ENCODE results near the gene SSBP3.

SSBP3 gene

DNA sequence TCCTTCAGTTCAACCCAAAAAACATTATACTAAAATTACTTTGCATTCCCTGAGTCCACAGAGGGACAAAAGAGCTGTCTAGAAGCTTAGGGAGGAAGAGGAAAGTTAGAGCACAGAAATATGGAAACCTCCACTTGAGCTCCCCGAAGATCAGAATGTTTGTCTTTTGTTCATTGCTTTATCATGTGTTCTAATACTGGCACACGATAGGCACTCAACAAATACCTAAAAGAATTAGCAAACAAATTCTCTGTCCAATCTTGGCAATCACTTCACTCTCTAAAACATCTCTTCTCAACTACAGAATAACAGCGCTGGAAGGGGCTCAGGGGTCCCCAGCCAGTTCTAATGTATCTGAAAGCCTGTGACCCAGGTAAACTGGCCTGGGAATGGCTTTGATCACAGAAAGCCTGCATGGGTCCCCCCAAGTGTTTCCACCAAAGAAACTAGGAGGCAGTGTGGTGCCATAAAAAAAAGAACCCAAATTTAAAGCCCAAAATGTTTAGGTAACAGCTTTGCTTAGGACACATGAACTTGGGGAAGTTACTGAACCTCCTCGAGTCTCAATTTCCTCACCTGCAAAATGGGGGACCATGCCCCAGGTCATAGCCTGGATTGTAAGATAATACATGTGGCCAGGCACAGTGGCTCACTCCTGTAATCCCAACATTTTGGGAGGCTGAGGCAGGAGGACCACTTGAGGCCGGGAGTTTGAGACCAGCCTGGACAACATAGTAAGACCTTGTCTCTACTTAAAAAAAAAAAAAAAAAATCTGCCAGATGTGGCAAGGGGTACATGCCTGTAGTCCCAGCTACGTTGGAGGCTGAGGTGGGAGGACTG lies 45.8 kb downstream of the SSBP3 start:
- TF ChIP-seq, protein P1, sequence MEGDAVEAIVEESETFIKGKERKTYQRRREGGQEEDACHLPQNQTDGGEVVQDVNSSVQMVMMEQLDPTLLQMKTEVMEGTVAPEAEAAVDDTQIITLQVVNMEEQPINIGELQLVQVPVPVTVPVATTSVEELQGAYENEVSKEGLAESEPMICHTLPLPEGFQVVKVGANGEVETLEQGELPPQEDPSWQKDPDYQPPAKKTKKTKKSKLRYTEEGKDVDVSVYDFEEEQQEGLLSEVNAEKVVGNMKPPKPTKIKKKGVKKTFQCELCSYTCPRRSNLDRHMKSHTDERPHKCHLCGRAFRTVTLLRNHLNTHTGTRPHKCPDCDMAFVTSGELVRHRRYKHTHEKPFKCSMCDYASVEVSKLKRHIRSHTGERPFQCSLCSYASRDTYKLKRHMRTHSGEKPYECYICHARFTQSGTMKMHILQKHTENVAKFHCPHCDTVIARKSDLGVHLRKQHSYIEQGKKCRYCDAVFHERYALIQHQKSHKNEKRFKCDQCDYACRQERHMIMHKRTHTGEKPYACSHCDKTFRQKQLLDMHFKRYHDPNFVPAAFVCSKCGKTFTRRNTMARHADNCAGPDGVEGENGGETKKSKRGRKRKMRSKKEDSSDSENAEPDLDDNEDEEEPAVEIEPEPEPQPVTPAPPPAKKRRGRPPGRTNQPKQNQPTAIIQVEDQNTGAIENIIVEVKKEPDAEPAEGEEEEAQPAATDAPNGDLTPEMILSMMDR (IDR thresholded peaks at IDR 0.05; ENCODE audit: control insufficient read depth, extremely low read depth, insufficient read depth): peak; percentile 5; the same call in 1 of the 2 replicates
- H3K4me3 ChIP-seq (ENCODE audit: low read depth, low read length): no peak overlapping the region; the same call in 1 of the 2 replicates
- DNase-seq (ENCODE audit: low read depth): peak; percentile 52

DNA sequence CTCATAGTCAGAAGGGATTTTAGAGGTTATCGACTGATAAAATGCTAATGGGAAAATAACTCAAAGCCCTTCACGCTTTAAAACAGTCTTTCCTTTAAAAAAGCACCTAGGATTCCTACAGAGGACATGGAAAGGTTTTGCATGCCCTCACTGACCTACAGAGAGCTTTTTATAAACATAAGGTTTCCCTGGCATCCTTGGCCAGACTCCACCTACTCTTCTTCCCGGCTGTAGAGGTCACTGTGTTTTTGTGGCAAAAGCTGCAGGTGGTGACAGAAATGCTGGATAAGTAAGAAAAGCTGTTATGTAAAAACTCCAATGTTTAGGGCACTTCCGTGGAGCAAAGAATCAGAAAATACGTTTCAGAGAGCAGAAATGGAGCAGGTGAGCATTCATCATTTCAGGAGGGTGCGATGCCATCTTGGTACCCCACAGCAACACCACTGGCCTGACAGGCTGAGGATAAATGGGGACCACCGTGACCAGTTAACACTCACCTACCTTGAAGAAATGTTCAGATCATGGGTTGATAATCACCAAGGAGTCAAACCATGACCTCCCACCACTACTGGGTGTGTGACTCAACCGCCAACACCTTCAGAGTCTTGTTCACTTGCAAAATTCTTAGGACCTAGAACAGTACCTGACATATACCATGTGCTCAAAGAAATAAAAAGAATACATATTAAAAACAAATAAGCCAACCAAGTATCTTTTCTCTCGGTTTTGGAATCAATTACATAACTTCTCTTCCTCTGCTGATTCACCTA lies 46.6 kb downstream of the SSBP3 start:
- no peak overlapping the region; the same call in 1 of the 2 replicates for H3K4me3 ChIP-seq (ENCODE audit: low read depth, low read length)
- TF ChIP-seq, protein P1 (IDR thresholded peaks at IDR 0.05; ENCODE audit: control insufficient read depth, extremely low read depth, insufficient read depth): peak; percentile 43
- no peak for DNase-seq (ENCODE audit: low read depth)

DNA sequence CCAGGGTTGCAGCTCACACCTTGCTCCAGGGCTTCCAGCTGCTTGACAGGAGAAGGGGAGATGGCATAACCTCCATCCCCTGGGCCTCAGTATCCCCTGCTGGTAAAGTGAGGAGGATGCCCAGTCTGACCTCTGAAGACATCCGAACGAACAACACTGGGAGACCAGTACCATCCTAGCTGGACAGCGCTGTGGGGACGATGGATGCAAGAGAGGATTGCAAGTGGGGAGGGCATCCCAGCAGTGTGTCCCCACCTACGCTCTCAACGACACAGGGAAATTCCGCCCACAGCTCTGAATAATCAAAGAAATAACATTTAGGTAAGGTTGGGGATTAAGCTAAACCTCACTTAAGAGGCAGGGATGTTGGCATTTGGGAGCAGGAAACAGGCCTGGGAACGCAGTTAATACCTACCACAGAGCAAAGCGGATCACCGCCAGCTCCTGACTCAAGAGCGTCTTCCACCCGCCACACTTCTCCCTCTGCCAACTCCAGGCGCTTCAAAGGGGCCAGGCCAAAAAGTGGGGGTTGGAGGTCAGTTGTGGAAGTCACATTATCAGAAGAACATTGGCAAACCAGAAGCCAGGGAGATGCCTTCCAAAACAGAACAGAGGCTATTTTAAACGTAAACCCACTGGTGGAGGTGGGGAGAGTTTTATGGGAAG lies 47.6 kb downstream of the SSBP3 start:
- H3K4me3 ChIP-seq (ENCODE audit: low read depth, low read length): no peak overlapping the region
- TF ChIP-seq, protein P1 (IDR thresholded peaks at IDR 0.05; ENCODE audit: control insufficient read depth, extremely low read depth, insufficient read depth): no peak
- no peak for DNase-seq (ENCODE audit: low read depth)

DNA sequence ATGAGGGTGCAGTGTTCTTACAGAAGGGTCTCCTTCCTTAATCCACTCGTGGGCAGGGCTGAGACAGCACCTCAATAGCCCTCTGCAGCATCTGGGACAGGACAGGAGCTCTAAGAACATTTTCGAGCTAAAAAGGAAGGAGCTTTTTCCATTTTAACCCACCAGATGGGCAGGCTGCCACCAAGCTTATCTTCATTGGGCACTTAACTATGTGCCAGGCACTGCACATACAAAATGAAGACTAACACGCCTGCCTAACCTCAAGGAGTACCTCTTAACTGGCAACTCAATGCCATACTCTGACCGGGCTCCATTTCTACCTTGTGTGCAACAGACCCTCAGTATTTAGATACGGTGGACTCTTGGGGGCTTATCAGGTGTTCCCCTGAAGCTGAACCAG lies 48.2 kb downstream of the SSBP3 start:
- no peak for DNase-seq (ENCODE audit: low read depth)
- no peak overlapping the region for H3K4me3 ChIP-seq (ENCODE audit: low read depth, low read length)
- TF ChIP-seq, protein P1 (IDR thresholded peaks at IDR 0.05; ENCODE audit: control insufficient read depth, extremely low read depth, insufficient read depth): no peak

DNA sequence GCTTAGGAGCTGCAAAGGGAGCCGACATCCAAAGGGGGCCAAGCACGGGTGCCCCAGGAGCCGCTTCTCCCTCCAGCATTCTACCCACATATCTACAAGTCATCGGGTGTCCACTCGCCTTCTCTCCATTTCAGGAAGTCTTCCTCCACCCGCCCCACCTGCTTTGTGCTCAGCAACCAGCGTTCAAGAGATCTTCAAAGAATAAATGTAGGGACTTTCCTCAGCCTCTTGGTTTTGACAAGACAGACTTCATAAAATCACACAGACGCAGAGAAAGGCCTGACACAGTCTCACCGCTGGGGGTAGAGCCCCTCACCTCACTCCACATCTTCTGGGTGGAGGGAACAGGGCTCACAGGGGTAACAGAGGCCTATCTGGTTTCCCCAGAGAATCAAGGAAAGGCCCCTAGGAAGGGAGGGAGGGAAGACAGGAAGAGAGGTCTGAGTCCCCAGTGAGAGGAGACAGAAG lies 49.5 kb downstream of the SSBP3 start:
- DNase-seq (ENCODE audit: low read depth): no peak
- TF ChIP-seq, protein P1 (IDR thresholded peaks at IDR 0.05; ENCODE audit: control insufficient read depth, extremely low read depth, insufficient read depth): no peak
- H3K4me3 ChIP-seq (ENCODE audit: low read depth, low read length): no peak overlapping the region

DNA sequence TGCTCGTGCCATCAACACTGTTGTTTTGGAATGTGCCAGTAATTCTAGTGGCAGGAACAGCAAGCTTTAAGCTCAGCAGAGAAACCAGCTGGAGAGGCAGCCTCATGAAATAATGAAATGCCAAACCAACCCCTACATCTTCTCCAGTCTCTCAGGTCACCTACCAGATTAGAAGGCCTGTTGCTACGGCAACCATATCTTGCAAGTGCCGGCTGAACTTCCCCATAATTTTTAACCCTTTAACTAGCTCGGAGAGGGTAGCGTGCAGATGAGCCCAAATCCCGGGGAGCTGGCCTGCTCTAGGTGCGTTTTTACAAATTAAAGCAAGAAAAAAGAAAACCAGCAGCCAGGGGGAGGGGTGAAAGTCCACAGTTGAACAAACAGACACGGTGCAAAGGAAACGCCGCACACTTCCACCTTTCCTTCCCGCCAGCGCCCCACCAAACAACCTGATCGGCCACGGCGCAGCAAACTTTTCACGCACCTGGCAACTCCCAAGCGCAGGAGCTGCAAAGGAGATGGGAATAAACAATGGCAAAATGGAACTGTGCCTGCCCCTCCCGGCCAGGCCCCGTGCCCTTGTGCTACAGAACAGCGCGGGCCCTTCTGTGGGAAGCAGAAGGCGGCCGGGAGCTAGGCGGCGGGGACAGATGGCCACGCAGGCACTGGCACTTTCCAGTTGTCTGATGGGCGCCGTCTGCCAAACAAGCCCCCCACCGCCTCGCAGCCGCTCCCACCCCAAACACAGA lies 50.1 kb downstream of the SSBP3 start:
- no peak overlapping the region for H3K4me3 ChIP-seq (ENCODE audit: low read depth, low read length)
- TF ChIP-seq, protein P1 (IDR thresholded peaks at IDR 0.05; ENCODE audit: control insufficient read depth, extremely low read depth, insufficient read depth): no peak
- no peak for DNase-seq (ENCODE audit: low read depth)
